SK-N-SH (cell line): ENCODE measurements around the gene RAC3. TPM values are rescaled to one million over a fixed set of nuclear protein-coding genes. Genes with fewer than 3 reads are reported as not detected.

ENCODE experiments used
- CTCF ChIA-PET: fragments of 300-600, 350-600 bp; formaldehyde crosslinking; extraction: SDS; loops from one replicate; lab custom pipeline; 2021; lab: Yijun Ruan, JAX
- POLR2A ChIA-PET: fragments of 350-600 bp; sonication (Branson Sonifier 250); formaldehyde crosslinking; extraction: SDS; loops from one replicate; lab custom pipeline; 2020; ENCODE audit warnings: antibody characterized with exemption, inconsistent platforms; lab: Yijun Ruan, JAX
- DNase-seq: peaks from one replicate; pipeline ENCODE4 v3.0.0; 2012
- H2AFZ ChIP-seq: fragments of 200-600 bp; sonication (generic); 2 replicates; pipeline ENCODE4 v1.8.1; 2016; ENCODE audit warnings: antibody characterized with exemption, mild to moderate bottlenecking, low read depth
- H3F3A ChIP-seq: fragments of 200-600 bp; sonication (generic); replicated peaks from 2 replicates; pipeline ENCODE3; 2016; ENCODE audit warnings: antibody characterized with exemption, mild to moderate bottlenecking; ENCODE audit not compliant: insufficient read depth
- H3K27ac ChIP-seq, 2 experiments: fragments of 200-500 bp in 1 of 2; fragments of 200-600 bp in 1 of 2; sonication (Bioruptor generic) in 1 of 2; sonication (generic), shearing (Covaris generic) in 1 of 2; 2 replicates each; pipeline versions ENCODE4 v1.5.1 to v1.6.1; 2014 to 2016; ENCODE audit warnings: low read depth in 2 of 2, inconsistent platforms in 1 of 2, low read length in 1 of 2, mild to moderate bottlenecking in 1 of 2, mixed read lengths in 1 of 2
- H3K27me3 ChIP-seq: fragments of 200-600 bp; sonication (generic), shearing (Covaris generic); 2 replicates; pipeline ENCODE4 v1.6.1; 2016; ENCODE audit warnings: mixed run types; ENCODE audit not compliant: insufficient read depth
- H3K36me3 ChIP-seq, 2 experiments: fragments of 200-500 bp in 1 of 2; fragments of 200-600 bp in 1 of 2; sonication (Bioruptor generic) in 1 of 2; sonication (generic) in 1 of 2; replicated peaks in 1 of 2; 2 replicates each; pipeline versions ENCODE3 to v1.5.1; 2014 to 2016; ENCODE audit warnings: low read length in 1 of 2, mild to moderate bottlenecking in 1 of 2; ENCODE audit not compliant: insufficient read depth in 2 of 2, control insufficient read depth in 1 of 2
- H3K4me1 ChIP-seq, 2 experiments: fragments of 200-500 bp in 1 of 2; fragments of 200-600 bp in 1 of 2; sonication (Bioruptor generic) in 1 of 2; sonication (generic), shearing (Covaris generic) in 1 of 2; 2 replicates each; pipeline versions ENCODE4 v1.5.1 to v1.6.1; 2014 to 2016; ENCODE audit warnings: low read depth in 1 of 2, low read length in 1 of 2, mixed run types in 1 of 2; ENCODE audit not compliant: insufficient read depth in 2 of 2, control insufficient read depth in 1 of 2
- H3K4me2 ChIP-seq: fragments of 200-600 bp; sonication (generic), shearing (Covaris generic); 2 replicates; pipeline ENCODE4 v1.6.1; 2017; ENCODE audit warnings: mixed run types
- H3K4me3 ChIP-seq, 2 experiments: fragments of 200-500 bp in 1 of 2; fragments of 200-600 bp in 1 of 2; sonication (Bioruptor generic) in 1 of 2; sonication (generic), shearing (Covaris generic) in 1 of 2; 2 replicates each; pipeline versions ENCODE4 v1.5.1 to v1.8.1; 2014 to 2016; ENCODE audit warnings: low read depth in 2 of 2, inconsistent platforms in 1 of 2, low read length in 1 of 2, mild to moderate bottlenecking in 1 of 2, mixed read lengths in 1 of 2, moderate library complexity in 1 of 2
- H3K79me2 ChIP-seq: fragments of 200-600 bp; sonication (generic); 2 replicates; pipeline ENCODE4 v1.8.1; 2017; ENCODE audit warnings: mild to moderate bottlenecking; ENCODE audit not compliant: insufficient read depth
- H3K9ac ChIP-seq: fragments of 200-600 bp; sonication (generic); 2 replicates; pipeline ENCODE4 v1.6.1; 2017; ENCODE audit warnings: mixed run types
- H3K9me2 ChIP-seq: fragments of 200-600 bp; sonication (generic); 2 replicates; pipeline ENCODE4 v1.6.1; 2017; ENCODE audit warnings: mixed run types
- H3K9me3 ChIP-seq: fragments of 200-600 bp; sonication (generic); 2 replicates; pipeline ENCODE4 v1.6.1; 2017; ENCODE audit warnings: mixed run types, mild to moderate bottlenecking, moderate library complexity
- H4K20me1 ChIP-seq: fragments of 200-600 bp; sonication (generic); 2 replicates; pipeline ENCODE4 v1.6.1; 2017; ENCODE audit warnings: mild to moderate bottlenecking, mixed run types; ENCODE audit not compliant: insufficient read depth
- CHD2 ChIP-seq: fragments of 150-350 bp; IDR thresholded peaks from 2 replicates; pipeline ENCODE4 v1.6.1; 2018; ENCODE audit warnings: low read length; ENCODE audit not compliant: partially characterized antibody
- ELF1 ChIP-seq: IDR thresholded peaks from 2 replicates; pipeline ENCODE4 v1.4.0; 2012
- EP300 ChIP-seq, 2 experiments: IDR thresholded peaks; 2 replicates each; pipeline versions ENCODE4 v1.4.0 to v1.6.1; 2012; ENCODE audit warnings: borderline replicate concordance in 1 of 2, low read depth in 1 of 2, low read length in 1 of 2
- EZH2phosphoT487 ChIP-seq: fragments of 200-600 bp; sonication (generic); IDR thresholded peaks from 2 replicates; pipeline ENCODE4 v1.6.1; 2017; ENCODE audit warnings: low read depth, mixed run types, mild to moderate bottlenecking, antibody characterized with exemption, moderate library complexity, borderline replicate concordance
- FOSL2 ChIP-seq: IDR thresholded peaks from 2 replicates; pipeline ENCODE4 v1.4.0; 2012; ENCODE audit warnings: low read depth, mild to moderate bottlenecking, moderate library complexity, borderline replicate concordance
- JUND ChIP-seq: IDR thresholded peaks from 2 replicates; pipeline ENCODE4 v1.4.0; 2012
- MXI1 ChIP-seq: IDR thresholded peaks from 2 replicates; pipeline ENCODE4 v1.6.1; 2012; ENCODE audit warnings: mild to moderate bottlenecking, low read depth, low read length, improper control_type of control experiment
- NFIC ChIP-seq: IDR thresholded peaks from 2 replicates; pipeline ENCODE4 v1.4.0; 2012; ENCODE audit warnings: borderline replicate concordance
- RFX5 ChIP-seq: IDR thresholded peaks from 2 replicates; pipeline ENCODE4 v1.6.1; 2012; ENCODE audit warnings: mild to moderate bottlenecking, improper control_type of control experiment, low read length
- RXRA ChIP-seq: IDR thresholded peaks from 2 replicates; pipeline ENCODE4 v1.4.0; 2012; ENCODE audit warnings: low read depth, mild to moderate bottlenecking, borderline replicate concordance
- SIN3A ChIP-seq: IDR thresholded peaks from 2 replicates; pipeline ENCODE4 v1.6.1; 2012; ENCODE audit warnings: low read depth, mild to moderate bottlenecking, low read length, moderate library complexity, borderline replicate concordance
- SMC3 ChIP-seq: IDR thresholded peaks from 2 replicates; pipeline ENCODE4 v1.6.1; 2012; ENCODE audit warnings: low read depth, low read length, improper control_type of control experiment
- USF1 ChIP-seq: IDR thresholded peaks from 2 replicates; pipeline ENCODE4 v1.4.0; 2012; ENCODE audit warnings: low read depth, borderline replicate concordance
- WGBS: methylation state at CpG from one replicate; pipeline ENCODE4 v1.1.6; 2017; ENCODE audit warnings: low lambda C conversion rate; 5-methylcytosine and 5-hydroxymethylcytosine counted together
- polyA plus RNA-seq, 3 experiments: library from polyadenylated mRNA; depleted of rRNA; stranded (reverse); fragments of >200 nt; gene quantifications; 2 replicates each; pipeline ENCODE4 v1.2.3, GENCODE V29; 2012
- TF ChIP-seq, protein P1 (sequence below): IDR thresholded peaks from 2 replicates; pipeline ENCODE4 v1.6.1; 2012; ENCODE audit warnings: mild to moderate bottlenecking, low read depth, low read length, moderate library complexity
- TF ChIP-seq, protein P2 (sequence below): IDR thresholded peaks from 2 replicates; pipeline ENCODE4; 2012

RAC3 gene
- polyA plus RNA-seq, 1 of the 3 experiments (the other 2 are of a cell fraction): 83.6 TPM

GRCh38 chr17:81995463-81996231, 35.8 kb upstream of the RAC3 start:
- CTCF ChIA-PET: interaction anchor here (1.3 to 6.3 kb wide), 4 partner anchors 9 to 35 kb away, joined by 3 to 56 read pairs (median 24); partner anchors contain the start of genes CENPX and NOTUM
- H3K27me3 ChIP-seq: no peaks in the 10 kb centered on the region
- H3K79me2 ChIP-seq: peaks cover 11% of the 10 kb centered on the region
- POLR2A ChIA-PET: no interaction called here
- no peak for DNase-seq
- no peaks in the 10 kb centered on the region for H4K20me1 ChIP-seq
- no peak overlapping the region for H3K4me3 ChIP-seq
- H3K9me2 ChIP-seq: no peaks in the 10 kb centered on the region
- H3K27ac ChIP-seq: no peak overlapping the region
- no peak overlapping the region for H3K9ac ChIP-seq
- H3K9me3 ChIP-seq: no peaks in the 10 kb centered on the region
- peaks cover 0 to 11% of the 10 kb centered on the region in 2 experiments for H3K36me3 ChIP-seq
- TF ChIP-seq JUND: no peak
- TF ChIP-seq RXRA: no peak
- H3K4me2 ChIP-seq: no peak overlapping the region
- H3F3A ChIP-seq: no peaks in the 10 kb centered on the region
- peaks cover 0 to 23% of the 10 kb centered on the region in 2 experiments; a peak in 1 of 4 replicates for H3K4me1 ChIP-seq
- WGBS: 93% methylated on average over 29 of the region's 29 CpGs
- H2AFZ ChIP-seq: no peak overlapping the region

DNA sequence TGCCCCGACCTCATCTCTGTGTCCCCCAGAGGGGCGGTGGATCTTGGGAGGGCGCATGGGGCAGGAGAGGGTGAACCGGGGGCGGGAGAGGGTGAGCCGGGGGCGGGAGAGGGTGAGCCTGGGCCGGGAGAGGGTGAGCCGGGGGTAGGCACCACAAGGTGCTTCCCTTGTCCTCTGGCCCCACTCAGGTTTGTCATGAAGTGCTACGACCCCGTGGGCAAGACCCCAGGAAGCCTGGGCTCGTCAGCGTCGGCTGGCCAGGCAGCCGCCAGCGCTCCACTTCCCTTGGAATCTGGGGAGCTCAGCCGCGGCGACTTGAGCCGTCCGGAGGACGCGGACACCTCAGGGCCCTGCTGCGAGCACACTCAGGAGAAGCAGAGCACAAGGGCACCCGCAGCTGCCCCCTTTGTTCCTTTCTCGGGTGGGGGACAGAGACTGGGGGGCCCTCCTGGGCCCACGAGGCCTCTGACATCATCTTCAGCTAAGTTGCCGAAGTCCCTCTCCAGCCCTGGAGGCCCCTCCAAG, 35.2 kb upstream of the RAC3 start:
- ChIA-PET POLR2A (interaction anchor here (0.8 kb wide), 1 partner anchor 19 kb away, joined by 3 read pairs; no protein-coding TSS in a partner anchor), CTCF (interaction anchor here (1.3 to 6.3 kb wide), 4 partner anchors 9 to 35 kb away, joined by 3 to 56 read pairs (median 24); partner anchors contain the start of genes CENPX and NOTUM)
- DNase-seq: no peak
- no peak for TF ChIP-seq EZH2phosphoT487
- no peak for TF ChIP-seq FOSL2
- TF ChIP-seq SMC3: no peak
- TF ChIP-seq, protein P1, sequence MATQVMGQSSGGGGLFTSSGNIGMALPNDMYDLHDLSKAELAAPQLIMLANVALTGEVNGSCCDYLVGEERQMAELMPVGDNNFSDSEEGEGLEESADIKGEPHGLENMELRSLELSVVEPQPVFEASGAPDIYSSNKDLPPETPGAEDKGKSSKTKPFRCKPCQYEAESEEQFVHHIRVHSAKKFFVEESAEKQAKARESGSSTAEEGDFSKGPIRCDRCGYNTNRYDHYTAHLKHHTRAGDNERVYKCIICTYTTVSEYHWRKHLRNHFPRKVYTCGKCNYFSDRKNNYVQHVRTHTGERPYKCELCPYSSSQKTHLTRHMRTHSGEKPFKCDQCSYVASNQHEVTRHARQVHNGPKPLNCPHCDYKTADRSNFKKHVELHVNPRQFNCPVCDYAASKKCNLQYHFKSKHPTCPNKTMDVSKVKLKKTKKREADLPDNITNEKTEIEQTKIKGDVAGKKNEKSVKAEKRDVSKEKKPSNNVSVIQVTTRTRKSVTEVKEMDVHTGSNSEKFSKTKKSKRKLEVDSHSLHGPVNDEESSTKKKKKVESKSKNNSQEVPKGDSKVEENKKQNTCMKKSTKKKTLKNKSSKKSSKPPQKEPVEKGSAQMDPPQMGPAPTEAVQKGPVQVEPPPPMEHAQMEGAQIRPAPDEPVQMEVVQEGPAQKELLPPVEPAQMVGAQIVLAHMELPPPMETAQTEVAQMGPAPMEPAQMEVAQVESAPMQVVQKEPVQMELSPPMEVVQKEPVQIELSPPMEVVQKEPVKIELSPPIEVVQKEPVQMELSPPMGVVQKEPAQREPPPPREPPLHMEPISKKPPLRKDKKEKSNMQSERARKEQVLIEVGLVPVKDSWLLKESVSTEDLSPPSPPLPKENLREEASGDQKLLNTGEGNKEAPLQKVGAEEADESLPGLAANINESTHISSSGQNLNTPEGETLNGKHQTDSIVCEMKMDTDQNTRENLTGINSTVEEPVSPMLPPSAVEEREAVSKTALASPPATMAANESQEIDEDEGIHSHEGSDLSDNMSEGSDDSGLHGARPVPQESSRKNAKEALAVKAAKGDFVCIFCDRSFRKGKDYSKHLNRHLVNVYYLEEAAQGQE: no peak
- no peak for TF ChIP-seq RXRA
- no peak for TF ChIP-seq NFIC
- TF ChIP-seq, protein P2, sequence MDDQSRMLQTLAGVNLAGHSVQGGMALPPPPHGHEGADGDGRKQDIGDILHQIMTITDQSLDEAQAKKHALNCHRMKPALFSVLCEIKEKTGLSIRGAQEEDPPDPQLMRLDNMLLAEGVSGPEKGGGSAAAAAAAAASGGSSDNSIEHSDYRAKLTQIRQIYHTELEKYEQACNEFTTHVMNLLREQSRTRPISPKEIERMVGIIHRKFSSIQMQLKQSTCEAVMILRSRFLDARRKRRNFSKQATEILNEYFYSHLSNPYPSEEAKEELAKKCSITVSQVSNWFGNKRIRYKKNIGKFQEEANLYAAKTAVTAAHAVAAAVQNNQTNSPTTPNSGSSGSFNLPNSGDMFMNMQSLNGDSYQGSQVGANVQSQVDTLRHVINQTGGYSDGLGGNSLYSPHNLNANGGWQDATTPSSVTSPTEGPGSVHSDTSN: no peak
- TF ChIP-seq RFX5: no peak
- no peak for TF ChIP-seq USF1
- TF ChIP-seq SIN3A: no peak
- no peak for TF ChIP-seq EP300 (IDR thresholded peaks at IDR 0.05; ENCODE audit: borderline replicate concordance in 1 of 2, low read depth in 1 of 2, low read length in 1 of 2)
- TF ChIP-seq MXI1: no peak
- no peak for TF ChIP-seq ELF1
- no peak for TF ChIP-seq CHD2
- Histone ChIP-seq H3K9me2 (no peaks in the 10 kb centered on the region), H3K79me2 (peaks cover 11% of the 10 kb centered on the region), H3K27ac (no peak overlapping the region), H3K4me3 (no peak overlapping the region), H3K4me1 (peaks cover 0 to 16% of the 10 kb centered on the region in 2 experiments; a peak in 1 of 4 replicates), H3K4me2 (no peak overlapping the region), H3K9ac (no peak overlapping the region), H3K36me3 (peaks cover 0 to 9% of the 10 kb centered on the region in 2 experiments), H3K27me3 (no peaks in the 10 kb centered on the region), H2AFZ (no peak overlapping the region), H3F3A (no peaks in the 10 kb centered on the region), H4K20me1 (no peaks in the 10 kb centered on the region), H3K9me3 (no peaks in the 10 kb centered on the region)
- 95% methylated on average over 25 of the region's 28 CpGs for WGBS
